Cardiac ventricle fibroblast (primary cell): ENCODE results near the gene KRT6C. TPM values are rescaled to one million over a fixed set of nuclear protein-coding genes. Genes with fewer than 3 reads are reported as not detected.

ENCODE experiments used
- total RNA-seq: library from RNA; depleted of rRNA; stranded (reverse); fragments of >200 nt; gene quantifications from 2 replicates; pipeline ENCODE4 v1.2.3, GENCODE V29; 2015

KRT6C gene
- not detected in 2 replicates for total RNA-seq

GRCh38 chr12:52473768-52474167 is at the start of gene KRT6C:
Gene KRT6C, minus strand, starts transcription at chr12:52473805. Its CDS starts 68 bp downstream, at chr12:52473737.

GRCh38 chr12:52519826-52520662 is 46.4 kb upstream of the KRT6C start, which contains the start of gene KRT5:
Gene KRT5, minus strand, starts transcription at chr12:52520394. Its CDS starts 98 bp downstream, at chr12:52520296.

DNA sequence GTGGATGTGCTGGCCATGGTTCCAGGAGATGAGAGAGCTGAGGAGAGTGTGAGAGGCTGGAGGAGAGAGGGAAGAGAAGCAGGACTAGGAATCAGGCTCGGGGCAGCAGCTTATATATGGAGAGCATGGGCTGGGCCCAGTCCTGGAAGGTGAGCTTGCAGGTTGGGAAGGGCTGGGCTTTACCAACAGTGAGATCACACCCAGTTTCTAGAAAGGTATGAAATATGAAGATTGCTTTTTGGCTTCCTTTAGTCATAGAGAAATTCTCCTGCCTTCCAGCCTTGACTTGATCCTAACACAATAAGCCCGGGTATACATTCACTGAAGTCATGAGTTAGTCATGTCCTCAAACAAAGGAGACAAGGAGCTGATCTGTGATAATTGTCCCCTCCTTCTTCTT is 19.6 kb upstream of the KRT6C start, which contains the start of gene KRT6A:
Gene KRT6A (minus strand): TSS at position 86 of the 400 bp plus-strand sequence. CDS start 69 bp downstream, at position 17.

DNA sequence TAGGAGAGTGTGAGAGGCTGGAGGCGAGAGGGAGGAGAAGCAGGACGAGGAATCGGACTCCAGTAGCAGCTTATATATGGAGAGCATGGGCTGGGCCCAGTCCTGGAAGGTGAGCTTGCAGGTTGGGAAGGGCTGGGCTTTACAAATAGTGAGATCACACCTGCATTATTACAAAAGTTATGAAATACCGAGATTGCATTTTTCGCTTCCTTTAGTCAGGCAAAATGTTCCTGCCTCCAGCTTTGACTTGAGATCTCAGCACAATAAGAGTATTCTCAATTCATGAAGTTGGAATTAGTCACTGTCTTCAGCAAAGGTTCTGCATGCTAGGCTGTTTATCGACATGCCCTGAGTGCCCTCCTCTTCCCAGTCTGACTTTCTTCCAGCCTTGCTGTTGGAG is 21.5 kb downstream of the KRT6C start, which contains the start of gene KRT6B:
Gene KRT6B (minus strand): TSS at position 46 of the 400 bp plus-strand sequence. CDS start 68 bp downstream, outside the sequence.

GRCh38 chr12:52434081-52434733 is 39.4 kb downstream of the KRT6C start, which contains the start of gene KRT75:
Gene KRT75, minus strand, starts transcription at chr12:52434371. Its CDS starts 67 bp downstream, at chr12:52434304.

Other genes starting within 250 kb of the KRT6C start
- gene KRT7, start 240.6 kb downstream of the KRT6C start, total RNA-seq: 3.4 and 6.3 TPM in 2 replicates
- gene KRT86, start 199.2 kb downstream of the KRT6C start, total RNA-seq: not detected in 2 replicates
- gene KRT81, start 182.3 kb downstream of the KRT6C start, total RNA-seq: not detected in 2 replicates
- gene KRT83, start 152.4 kb downstream of the KRT6C start, total RNA-seq: not detected in 2 replicates
- gene KRT85, start 106.3 kb downstream of the KRT6C start, total RNA-seq: not detected in 2 replicates
- not detected in 2 replicates for gene KRT84, start 88.2 kb downstream of the KRT6C start, total RNA-seq
- not detected in 2 replicates for gene KRT82, start 67.5 kb downstream of the KRT6C start, total RNA-seq
- not detected in 2 replicates for gene KRT75, start 39.4 kb downstream of the KRT6C start, total RNA-seq
- gene KRT6B, start 21.7 kb downstream of the KRT6C start, total RNA-seq: not detected in 2 replicates
- gene KRT6A, start 19.5 kb upstream of the KRT6C start, total RNA-seq: 0.37 and 14.0 TPM in 2 replicates
- 0.78 and 1.4 TPM in 2 replicates for gene KRT5, start 46.6 kb upstream of the KRT6C start, total RNA-seq
- gene KRT71, start 79.3 kb upstream of the KRT6C start, total RNA-seq: not detected in 2 replicates
- gene KRT74, start 100.0 kb upstream of the KRT6C start, total RNA-seq: not detected in 2 replicates
- not detected in 2 replicates for gene KRT72, start 127.7 kb upstream of the KRT6C start, total RNA-seq
- not detected in 2 replicates for gene KRT73, start 144.8 kb upstream of the KRT6C start, total RNA-seq
- gene KRT2, start 178.4 kb upstream of the KRT6C start, total RNA-seq: not detected in 2 replicates
- not detected in 2 replicates for gene KRT1, start 206.6 kb upstream of the KRT6C start, total RNA-seq
- not detected in 2 replicates for gene KRT77, start 229.7 kb upstream of the KRT6C start, total RNA-seq